GM12878 (cell line): Measurements from ENCODE around the gene H2BK1. TPM values are rescaled to one million over a fixed set of nuclear protein-coding genes. Genes with fewer than 3 reads are reported as not detected.
A peak's percentile ranks its signal among the peaks of the same experiment; 100 is the strongest.

Experiments
- ATAC-seq: fragments of 200-7000 bp; cut with Tn5 transposase; 3 replicates; pipeline ENCODE4 v1.9.1; 2020; ENCODE audit warnings: mild to moderate bottlenecking, moderate library complexity
- BruUV-seq: library from RNA; stranded (reverse); fragments of 400-500 nt; replicated peaks from 2 replicates; lab custom pipeline; 2021; lab: Mats Ljungman, UMichigan
- CTCF ChIA-PET: fragments of 300-600 bp; sonication (Branson Sonifier 250); formaldehyde crosslinking; extraction: SDS; loops from one replicate; lab custom pipeline; 2021; ENCODE audit warnings: inconsistent platforms; lab: Yijun Ruan, JAX
- POLR2A ChIA-PET: fragments of 350-600 bp; formaldehyde crosslinking; extraction: SDS; loops from one replicate; lab custom pipeline; 2021; ENCODE audit warnings: inconsistent platforms; lab: Charles Lee
- RAD21 ChIA-PET: fragments of 300-600 bp; sonication (Branson Sonifier 250); formaldehyde crosslinking; loops from one replicate; lab custom pipeline; 2023; ENCODE audit warnings: antibody characterized with exemption; ENCODE audit not compliant: unreplicated experiment; lab: Charles Lee
- SMC1A ChIA-PET: fragments of 300-600 bp; sonication (Branson Sonifier 250); formaldehyde crosslinking; loops from one replicate; lab custom pipeline; 2023; ENCODE audit not compliant: unreplicated experiment, uncharacterized antibody; lab: Charles Lee
- DNase-seq: peaks from one replicate; pipeline ENCODE4 v3.0.0-alpha.2; 2011; ENCODE audit warnings: low read depth, low spot score
- FAIRE-seq: peaks from 3 replicates; lab custom pipeline; 2011; peaks lifted over from hg19 to GRCh38; lab: Jason Lieb, UNC
- H2AFZ ChIP-seq: 2 replicates; pipeline ENCODE4 v1.6.0; 2011; ENCODE audit warnings: low read depth, low read length, control low read depth; ENCODE audit not compliant: control insufficient read depth
- H3K27ac ChIP-seq: 2 replicates; pipeline ENCODE4 v1.5.1; 2011; ENCODE audit warnings: control low read depth; ENCODE audit not compliant: control insufficient read depth, insufficient read depth
- H3K27me3 ChIP-seq, 2 experiments: replicated peaks in 1 of 2; 2 replicates each; pipeline versions ENCODE4 v1.6.0 to v1.6.1; 2011; ENCODE audit warnings: low read length in 1 of 2; ENCODE audit not compliant: control insufficient read depth in 2 of 2, insufficient read depth in 2 of 2
- H3K36me3 ChIP-seq, 2 experiments: 2 replicates each; pipeline ENCODE4 v1.5.1; 2011; ENCODE audit warnings: low read length in 1 of 2; ENCODE audit not compliant: control insufficient read depth in 2 of 2, insufficient read depth in 2 of 2
- H3K4me1 ChIP-seq: 2 replicates; pipeline ENCODE4 v1.6.1; 2011; ENCODE audit warnings: mild to moderate bottlenecking, low read length, moderate library complexity, mixed read lengths; ENCODE audit not compliant: control insufficient read depth, insufficient read depth
- H3K4me2 ChIP-seq: 2 replicates; pipeline ENCODE4 v1.6.0; 2011; ENCODE audit warnings: control low read depth; ENCODE audit not compliant: control insufficient read depth, insufficient read depth
- H3K4me3 ChIP-seq: fragments of 200-600 bp; sonication (generic); 2 replicates; pipeline ENCODE4 v1.5.1; 2016
- H3K79me2 ChIP-seq: 2 replicates; pipeline ENCODE4 v1.6.0; 2011; ENCODE audit warnings: low read length; ENCODE audit not compliant: control insufficient read depth, insufficient read depth
- H3K9ac ChIP-seq: 2 replicates; pipeline ENCODE4 v1.8.0; 2011; ENCODE audit warnings: low read length, control low read depth, mixed read lengths; ENCODE audit not compliant: control insufficient read depth, insufficient read depth
- H3K9me3 ChIP-seq: replicated peaks from 3 replicates; pipeline ENCODE4 v1.5.1; 2011; ENCODE audit warnings: mild to moderate bottlenecking, low read length; ENCODE audit not compliant: control insufficient read depth, insufficient read depth
- H4K20me1 ChIP-seq: 2 replicates; pipeline ENCODE4 v1.6.0; 2011; ENCODE audit not compliant: control insufficient read depth, insufficient read depth
- CHD1 ChIP-seq: IDR thresholded peaks from 2 replicates; pipeline ENCODE4 v1.6.1; 2012; ENCODE audit warnings: low read depth, low read length, improper control_type of control experiment
- DPF2 ChIP-seq: fragments of 450-650 bp; IDR thresholded peaks from 2 replicates; pipeline ENCODE4 v1.6.1; 2017; ENCODE audit warnings: mild to moderate bottlenecking
- GATAD2B ChIP-seq: fragments of 450-650 bp; conservative IDR thresholded peaks from 2 replicates; pipeline ENCODE4 v1.6.1; 2017; ENCODE audit warnings: low read depth, mild to moderate bottlenecking, moderate library complexity
- HCFC1 ChIP-seq: fragments of 150-350 bp; IDR thresholded peaks from 2 replicates; pipeline ENCODE4 v1.6.1; 2014; ENCODE audit warnings: low read length
- HDAC6 ChIP-seq: fragments of 200-600 bp; sonication (generic); IDR thresholded peaks from one replicate; pipeline ENCODE4 v1.8.0; 2017; ENCODE audit warnings: antibody characterized with exemption; ENCODE audit not compliant: unreplicated experiment
- IKZF1 ChIP-seq: fragments of 450-650 bp; conservative IDR thresholded peaks from 2 replicates; pipeline ENCODE4 v1.6.1; 2017; ENCODE audit warnings: antibody characterized with exemption, mild to moderate bottlenecking
- MEF2A ChIP-seq: IDR thresholded peaks from 2 replicates; pipeline ENCODE4 v1.6.1; 2011; ENCODE audit warnings: low read depth, mild to moderate bottlenecking, low read length, moderate library complexity; ENCODE audit not compliant: insufficient read depth
- PAX5 ChIP-seq: IDR thresholded peaks from 2 replicates; pipeline ENCODE4 v1.6.1; 2011; ENCODE audit warnings: low read depth, low read length, borderline replicate concordance
- PAX8 ChIP-seq: fragments of 450-650 bp; IDR thresholded peaks from 2 replicates; pipeline ENCODE4 v1.6.1; 2017; ENCODE audit warnings: mild to moderate bottlenecking, moderate library complexity
- PML ChIP-seq: IDR thresholded peaks from 2 replicates; pipeline ENCODE4 v1.6.1; 2012; ENCODE audit warnings: low read length, inconsistent platforms
- POLR2AphosphoS2 ChIP-seq: IDR thresholded peaks from 2 replicates; pipeline ENCODE4 v1.6.1; 2011; ENCODE audit warnings: low read depth, mild to moderate bottlenecking, low read length, improper control_type of control experiment, moderate library complexity
- POU2F2 ChIP-seq: IDR thresholded peaks from 3 replicates; pipeline ENCODE4 v1.6.1; 2011; ENCODE audit warnings: low read depth, mild to moderate bottlenecking, low read length, borderline replicate concordance
- RFX5 ChIP-seq: IDR thresholded peaks from 2 replicates; pipeline ENCODE4 v1.6.1; 2011; ENCODE audit warnings: low read depth, low read length, improper control_type of control experiment
- SMARCA5 ChIP-seq: fragments of 450-650 bp; IDR thresholded peaks from 2 replicates; pipeline ENCODE4 v1.6.1; 2017; ENCODE audit warnings: mild to moderate bottlenecking
- SP1 ChIP-seq: IDR thresholded peaks from one replicate; pipeline ENCODE4 v1.6.1; 2011; ENCODE audit warnings: low read depth, low read length
- SREBF1 ChIP-seq: IDR thresholded peaks from 2 replicates; pipeline ENCODE4 v1.6.1; 2012; ENCODE audit warnings: mild to moderate bottlenecking, low read length
- STAT3 ChIP-seq: IDR thresholded peaks from 2 replicates; pipeline ENCODE4 v1.6.1; 2011; ENCODE audit warnings: low read depth, low read length, improper control_type of control experiment
- WRNIP1 ChIP-seq: IDR thresholded peaks from 2 replicates; pipeline ENCODE4 v1.6.1; 2011; ENCODE audit warnings: low read depth, low read length, improper control_type of control experiment, borderline replicate concordance
- WGBS: methylation state at CpG from one replicate; pipeline ENCODE4 v1.1.6; 2016; ENCODE audit warnings: low lambda C conversion rate; ENCODE audit not compliant: insufficient replicate concordance, insufficient coverage; ENCODE audit errors: missing lambda C conversion rate; 5-methylcytosine and 5-hydroxymethylcytosine counted together
- in situ Hi-C: fragments of 300-500 bp; cut with MboI; formaldehyde crosslinking; loops from 9 replicates; pipeline ENCODE4 v1.14.3; 2018; ENCODE audit warnings: mixed read lengths
- intact Hi-C: fragments of 100-400 bp; cut with micrococcal nuclease; formaldehyde crosslinking; loops from one replicate; pipeline ENCODE4 v1.14.2; 2022; ENCODE audit not compliant: unreplicated experiment
- polyA plus RNA-seq, 11 experiments: library from polyadenylated mRNA; depleted of rRNA in 4 of 11; unstranded in 6 of 11; stranded (reverse) in 5 of 11; fragments of >200 nt; fragmentation: Nextera tagmentation in 4 of 11; fragmentation: Illumina TruSeq in 1 of 11; extraction: Ambion mirVana in 4 of 11; extraction: Trizol in 1 of 11; gene quantifications; 1 replicate in 1 of 11; 2 replicates in 10 of 11; pipeline versions ENCODE4 v1.2.1 to v1.2.3, GENCODE V29; 2011 to 2016; ENCODE audit warnings: inconsistent platforms in 2 of 11, missing spikeins in 2 of 11, low read depth in 1 of 11
- total RNA-seq, 4 experiments: library from RNA; depleted of rRNA in 3 of 4; stranded (reverse); fragments of >200 nt in 3 of 4; fragmentation: Illumina TruSeq in 1 of 4; extraction: Trizol in 1 of 4; gene quantifications; 2 replicates each; pipeline versions ENCODE4 v1.2.1 to v1.2.3, GENCODE V29; 2013 to 2021
- TF ChIP-seq, protein P1 (sequence below): fragments of 450-650 bp; IDR thresholded peaks from 2 replicates; pipeline ENCODE4 v1.6.1; 2017; ENCODE audit warnings: low read depth, mild to moderate bottlenecking, moderate library complexity

The H2BK1 gene
- total and polyA plus RNA-seq, 10 of the 15 experiments (the other 5 are each of a cell fraction or from before 2014, with no cell fraction given) = 0.54 TPM; not detected in 9

DNA sequence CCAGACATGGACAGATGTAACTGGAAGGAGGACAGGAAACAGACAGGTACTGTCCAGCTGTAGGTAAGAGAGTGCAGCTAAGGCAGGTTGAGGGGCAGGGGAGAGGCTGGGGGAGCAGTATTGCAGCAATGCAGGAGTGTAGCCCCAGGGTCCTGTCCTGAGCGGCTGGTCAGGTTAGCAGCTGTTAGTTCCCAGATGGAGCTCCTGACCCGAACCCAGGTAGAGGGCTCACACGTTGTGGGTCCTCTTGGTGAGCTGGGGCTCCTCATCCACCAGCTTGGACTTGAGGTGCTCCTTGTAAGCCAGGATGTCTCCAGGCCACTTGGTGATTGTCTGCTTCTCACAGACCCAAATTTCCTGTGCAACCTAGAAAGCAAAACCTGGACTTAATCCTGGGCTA is 3.5 kb upstream of the H2BK1 start:
- WGBS = 84% methylated on average over 3 of the region's 3 CpGs
- H3K4me2 ChIP-seq = no peak overlapping the region
- RAD21 ChIA-PET = no interaction called here
- no peaks in the 10 kb centered on the region for H3K9me3 ChIP-seq
- no peak overlapping the region for H2AFZ ChIP-seq
- DNase-seq = no peak
- ATAC-seq = no peak
- TSS peak; percentile 14 for BruUV-seq
- POLR2A ChIA-PET = interaction anchor here (0.6 kb wide), 1 partner anchor 13 kb away, joined by 3 read pairs; the partner anchor contains the start of gene ABCF2
- no peak overlapping the region for H3K4me3 ChIP-seq
- no peaks in the 10 kb centered on the region for H3K4me1 ChIP-seq
- H3K27me3 ChIP-seq = no peaks in the 10 kb centered on the region
- no peak for FAIRE-seq
- H4K20me1 ChIP-seq = no peaks in the 10 kb centered on the region
- intact Hi-C loops (no loop called here), in situ Hi-C loops (no loop called here)
- peaks cover 18 to 20% of the 10 kb centered on the region in 2 experiments for H3K36me3 ChIP-seq
- H3K9ac ChIP-seq = no peak overlapping the region
- TF ChIP-seq PAX8 (no peak), CHD1 (no peak), PML (no peak), SMARCA5 (no peak), SREBF1 (no peak), HDAC6 (no peak), RFX5 (no peak)
- CTCF ChIA-PET = interaction anchor here (1.5 to 1.7 kb wide), 2 partner anchors 13 to 30 kb away, joined by 3 to 9 read pairs; partner anchors contain the start of gene ABCF2
- SMC1A ChIA-PET = no interaction called here
- no peaks in the 10 kb centered on the region for H3K79me2 ChIP-seq
- no peak overlapping the region for H3K27ac ChIP-seq

DNA sequence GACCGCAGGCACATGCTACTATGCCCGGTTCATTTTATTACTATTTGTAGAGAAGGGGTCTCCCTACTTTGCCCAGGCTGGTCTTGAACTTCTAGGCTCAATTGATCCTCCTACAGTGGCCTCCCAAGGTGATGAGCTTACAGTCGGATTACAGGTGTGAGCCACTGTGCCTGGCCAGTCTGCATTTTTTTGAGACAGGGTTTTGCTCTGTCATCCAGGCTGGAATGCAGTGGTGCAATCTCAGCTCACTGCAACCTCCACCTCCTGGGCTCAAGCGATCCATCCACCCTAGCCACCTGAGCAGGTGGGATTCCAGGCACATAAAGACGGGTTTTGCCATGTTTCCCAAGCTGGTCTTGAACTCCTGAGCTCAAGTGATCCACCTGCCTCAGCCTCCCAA is 2.3 kb upstream of the H2BK1 start:
- Histone ChIP-seq H3K27me3 (no peaks in the 10 kb centered on the region; a peak in 1 of 4 replicates), H3K36me3 (peaks cover 9 to 10% of the 10 kb centered on the region in 2 experiments; a peak in 3 of 4 replicates), H3K4me2 (no peak overlapping the region), H4K20me1 (no peaks in the 10 kb centered on the region), H3K9me3 (no peaks in the 10 kb centered on the region), H2AFZ (no peak overlapping the region), H3K27ac (no peak overlapping the region), H3K9ac (no peak overlapping the region), H3K4me1 (no peaks in the 10 kb centered on the region), H3K79me2 (no peaks in the 10 kb centered on the region), H3K4me3 (no peak overlapping the region)
- ChIA-PET SMC1A (no interaction called here), POLR2A (no interaction called here), RAD21 (no interaction called here), CTCF (interaction anchor here (0.6 to 1.7 kb wide), 2 partner anchors 32 to 366 kb away, joined by 3 to 9 read pairs; no protein-coding TSS in a partner anchor)
- intact Hi-C loops = no loop called here
- 95% methylated on average over 5 of the region's 5 CpGs for WGBS
- DNase-seq (no peak), ATAC-seq (no peak), FAIRE-seq (no peak)
- in situ Hi-C loops = no loop called here
- no TSS peak for BruUV-seq
- TF ChIP-seq PAX5 (no peak), HCFC1 (no peak), POLR2AphosphoS2 (no peak), DPF2 (no peak), STAT3 (no peak), POU2F2 (no peak), IKZF1 (no peak), GATAD2B (no peak), WRNIP1 (no peak), SP1 (no peak), MEF2A (no peak)
- TF ChIP-seq, protein P1, sequence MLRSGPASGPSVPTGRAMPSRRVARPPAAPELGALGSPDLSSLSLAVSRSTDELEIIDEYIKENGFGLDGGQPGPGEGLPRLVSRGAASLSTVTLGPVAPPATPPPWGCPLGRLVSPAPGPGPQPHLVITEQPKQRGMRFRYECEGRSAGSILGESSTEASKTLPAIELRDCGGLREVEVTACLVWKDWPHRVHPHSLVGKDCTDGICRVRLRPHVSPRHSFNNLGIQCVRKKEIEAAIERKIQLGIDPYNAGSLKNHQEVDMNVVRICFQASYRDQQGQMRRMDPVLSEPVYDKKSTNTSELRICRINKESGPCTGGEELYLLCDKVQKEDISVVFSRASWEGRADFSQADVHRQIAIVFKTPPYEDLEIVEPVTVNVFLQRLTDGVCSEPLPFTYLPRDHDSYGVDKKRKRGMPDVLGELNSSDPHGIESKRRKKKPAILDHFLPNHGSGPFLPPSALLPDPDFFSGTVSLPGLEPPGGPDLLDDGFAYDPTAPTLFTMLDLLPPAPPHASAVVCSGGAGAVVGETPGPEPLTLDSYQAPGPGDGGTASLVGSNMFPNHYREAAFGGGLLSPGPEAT = no peak
